Gastroesophageal sphincter (tissue), 4 donors: ENCODE results near the gene UCHL3. TPM values are rescaled to one million over a fixed set of nuclear protein-coding genes. Genes with fewer than 3 reads are reported as not detected.

ENCODE experiments used
- ATAC-seq: fragments of 150-250 bp; one replicate; pipeline ENCODE4 v1.9.1; 2016; ENCODE audit warnings: mild to moderate bottlenecking, moderate library complexity
- H3K27ac ChIP-seq, 4 donors: fragments of 200-600 bp; sonication (generic) in 3 of 4; 1 replicate in 3 of 4; 2 replicates in 1 of 4; pipeline ENCODE4 v1.5.1; 2016 to 2019
- H3K27me3 ChIP-seq: fragments of 200-600 bp; sonication (generic); one replicate; pipeline ENCODE4 v1.5.1; 2019
- H3K36me3 ChIP-seq, 2 donors: fragments of 200-600 bp; sonication (generic); one replicate each; pipeline ENCODE4 v1.5.1; 2019; ENCODE audit warnings: control low read depth in 1 of 2
- H3K4me1 ChIP-seq, 3 donors: fragments of 200-600 bp; sonication (generic); 1 replicate in 2 of 3; 2 replicates in 1 of 3; pipeline ENCODE4 v1.5.1; 2016 to 2019; ENCODE audit warnings: control low read depth in 2 of 3
- H3K4me3 ChIP-seq, 2 donors: fragments of 200-600 bp; sonication (generic); one replicate each; pipeline ENCODE4 v1.5.1; 2019; ENCODE audit warnings: mild to moderate bottlenecking in 1 of 2, moderate library complexity in 1 of 2
- H3K9me3 ChIP-seq, 3 donors: fragments of 200-600 bp; sonication (generic); one replicate each; pipeline ENCODE4 v1.5.1; 2017 to 2019; ENCODE audit warnings: control low read depth in 2 of 3
- CTCF ChIP-seq, 4 experiments: fragments of 200-600 bp in 2 of 4; fragments of 450-650 bp in 2 of 4; sonication (generic) in 1 of 4; IDR thresholded peaks; one replicate each; pipeline ENCODE4 v1.5.1; 2017 to 2019; ENCODE audit warnings: antibody characterized with exemption in 4 of 4, mild to moderate bottlenecking in 2 of 4, moderate library complexity in 2 of 4
- EP300 ChIP-seq: sonication (generic); formaldehyde crosslinking; IDR thresholded peaks from one replicate; pipeline ENCODE4 v1.6.1; 2017; ENCODE audit warnings: antibody characterized with exemption, mild to moderate bottlenecking
- POLR2A ChIP-seq, 2 donors: fragments of 450-650 bp; IDR thresholded peaks; one replicate each; pipeline ENCODE4 v1.6.1; 2017; ENCODE audit warnings: antibody characterized with exemption in 2 of 2, mild to moderate bottlenecking in 2 of 2, moderate library complexity in 1 of 2
- POLR2AphosphoS5 ChIP-seq: sonication (generic); formaldehyde crosslinking; IDR thresholded peaks from one replicate; pipeline ENCODE4 v1.6.1; 2017; ENCODE audit warnings: antibody characterized with exemption
- WGBS, 2 donors: methylation state at CpG; one replicate each; pipeline ENCODE4 v1.1.5; 2018; ENCODE audit warnings: low coverage in 1 of 2; 5-methylcytosine and 5-hydroxymethylcytosine counted together
- total RNA-seq, 4 donors: library from RNA; depleted of rRNA; stranded (reverse); fragments of >200 nt; gene quantifications; one replicate each; pipeline ENCODE4 v1.1.0, GENCODE V29; 2016

The UCHL3 gene
- total RNA-seq, 4 donors from 2014 or later = 4.0 to 28.2 (median 19.0) TPM

GRCh38 chr13:75635828-75636435 is 86.3 kb downstream of the UCHL3 start, which contains the start of gene LMO7:
LMO7 (plus strand) TSS chr13:75636330; CDS start chr13:75636658, 328 bp downstream.
- Histone ChIP-seq H3K27ac (peak within 1 kb of the TSS in 3 of 4 donors; percentile 40 to 67 (median 61)), H3K27me3 (peaks cover 16% of the 10 kb centered on the region), H3K9me3 (no peaks in the 10 kb centered on the region), H3K36me3 (no peaks in the 10 kb centered on the region), H3K4me3 (peak within 1 kb of the TSS; percentile 59 to 83), H3K4me1 (peaks cover 0 to 27% (median 6%) of the 10 kb centered on the region in 3 donors)
- no CpG with 5 or more reads among the region's 76 CpGs for WGBS, 2 donors
- TF ChIP-seq EP300 (no peak), CTCF (IDR thresholded peaks at IDR 0.05) (no peak), POLR2A (IDR thresholded peaks at IDR 0.05) (no peak), POLR2AphosphoS5 (no peak)
- ATAC-seq = peak; percentile 78

GRCh38 chr13:75636436-75637180 is 87.0 kb downstream of the UCHL3 start:
- peak overlapping the region in 3 of 4 donors; percentile 40 to 67 (median 61) for H3K27ac ChIP-seq
- no peaks in the 10 kb centered on the region for H3K36me3 ChIP-seq
- peak; percentile 62 for ATAC-seq
- H3K4me1 ChIP-seq = peaks cover 0 to 27% (median 6%) of the 10 kb centered on the region in 3 donors
- peak overlapping the region; percentile 59 to 83 for H3K4me3 ChIP-seq
- no peak for TF ChIP-seq POLR2A (IDR thresholded peaks at IDR 0.05)
- no peak for TF ChIP-seq POLR2AphosphoS5
- TF ChIP-seq CTCF (IDR thresholded peaks at IDR 0.05) = no peak
- no peak for TF ChIP-seq EP300
- 0% methylated on average over 1 to 4 of the region's 58 CpGs for WGBS, 2 donors
- H3K9me3 ChIP-seq = no peaks in the 10 kb centered on the region
- H3K27me3 ChIP-seq = peaks cover 16% of the 10 kb centered on the region

DNA sequence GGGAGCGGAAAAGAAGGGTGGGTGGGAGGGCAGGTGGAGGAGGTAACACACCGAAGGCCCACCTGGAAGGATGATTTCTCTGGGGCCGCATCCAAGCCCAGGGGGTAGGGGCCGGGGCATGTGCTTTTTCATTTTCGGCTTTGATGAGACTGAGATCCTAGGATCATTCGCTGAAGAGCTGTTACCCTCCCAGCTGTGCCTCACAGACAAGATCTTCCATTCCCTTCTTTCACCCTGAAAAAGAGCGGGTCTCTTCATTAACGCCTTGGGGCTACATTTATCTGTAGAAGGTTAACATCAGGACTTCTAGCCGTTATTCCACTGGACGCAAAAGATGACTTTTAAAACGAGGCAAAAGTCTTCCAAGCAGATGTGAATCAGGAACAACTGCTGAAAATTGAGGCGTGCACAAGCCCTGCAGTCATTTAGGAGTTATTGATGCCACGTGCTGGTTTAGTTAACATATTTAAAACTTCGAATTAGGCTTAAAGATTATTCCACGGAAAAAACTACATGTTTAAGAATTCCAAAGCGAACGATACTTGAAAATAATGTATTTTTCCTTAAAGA is 87.7 kb downstream of the UCHL3 start:
- 25 to 29% methylated on average over 15 to 17 of the region's 17 CpGs for WGBS, 2 donors
- Histone ChIP-seq H3K27ac (no peak overlapping the region), H3K36me3 (no peaks in the 10 kb centered on the region), H3K27me3 (peaks cover 16% of the 10 kb centered on the region), H3K4me1 (peaks cover 0 to 27% (median 6%) of the 10 kb centered on the region in 3 donors), H3K9me3 (no peaks in the 10 kb centered on the region), H3K4me3 (peak overlapping the region in 1 of 2 donors; percentile 83)
- no peak for ATAC-seq
- no peak for TF ChIP-seq POLR2AphosphoS5
- TF ChIP-seq EP300 = no peak
- no peak for TF ChIP-seq CTCF (IDR thresholded peaks at IDR 0.05)
- no peak for TF ChIP-seq POLR2A (IDR thresholded peaks at IDR 0.05)

GRCh38 chr13:75639454-75639853 is 89.9 kb downstream of the UCHL3 start:
- Histone ChIP-seq H3K27me3 (peaks cover 16% of the 10 kb centered on the region), H3K4me1 (peaks cover 0 to 27% (median 6%) of the 10 kb centered on the region in 3 donors), H3K36me3 (no peaks in the 10 kb centered on the region), H3K4me3 (no peak overlapping the region), H3K27ac (no peak overlapping the region), H3K9me3 (no peaks in the 10 kb centered on the region)
- WGBS, 2 donors = 87 to 97% methylated on average over 2 of the region's 2 CpGs
- ATAC-seq = no peak
- TF ChIP-seq CTCF (IDR thresholded peaks at IDR 0.05) (no peak), POLR2A (IDR thresholded peaks at IDR 0.05) (no peak), EP300 (no peak), POLR2AphosphoS5 (no peak)
